Activated gamma-delta T cell treated with anti-CD3 and anti-CD28 coated beads, Interleukin-2, amount 50 U/mL, for 16 hours (primary cell): ENCODE results near the gene TDRD3.
"Not testable (repeated sequence)": the region's sequence is repeated elsewhere in the genome, so short reads cannot be mapped to it uniquely, and the experiment has no call there.

Experiments
- DNase-seq: peaks from one replicate; pipeline ENCODE4 v3.0.0-alpha.2; 2020; ENCODE audit warnings: low read depth

TDRD3 gene

GRCh38 chr13:60398907-60399589, 2.0 kb downstream of the TDRD3 start:
- DNase-seq, result no peak

DNA sequence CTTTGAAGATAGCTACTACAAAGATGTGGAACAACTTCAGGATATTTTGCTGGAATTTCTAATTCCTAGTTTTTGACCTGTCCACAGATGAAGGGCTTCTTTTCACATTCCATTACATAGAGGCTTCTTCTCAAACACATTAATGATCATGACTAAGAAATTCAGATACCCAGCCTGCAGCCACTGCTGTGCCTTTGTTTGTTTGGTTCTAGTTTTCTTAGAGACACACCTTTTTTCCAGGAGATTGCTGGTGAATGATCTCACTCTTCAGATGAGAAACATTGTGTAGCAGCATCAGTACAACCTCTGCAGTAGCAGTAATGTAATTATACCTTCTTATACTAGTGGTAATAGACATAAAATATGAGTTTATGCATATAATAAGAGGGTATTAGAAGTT, 5.0 kb downstream of the TDRD3 start:
- DNase-seq, result no peak

- DNase-seq, result no peak
Measured at GRCh38 chr13:60407095-60407494, 10.1 kb downstream of the TDRD3 start.

DNA sequence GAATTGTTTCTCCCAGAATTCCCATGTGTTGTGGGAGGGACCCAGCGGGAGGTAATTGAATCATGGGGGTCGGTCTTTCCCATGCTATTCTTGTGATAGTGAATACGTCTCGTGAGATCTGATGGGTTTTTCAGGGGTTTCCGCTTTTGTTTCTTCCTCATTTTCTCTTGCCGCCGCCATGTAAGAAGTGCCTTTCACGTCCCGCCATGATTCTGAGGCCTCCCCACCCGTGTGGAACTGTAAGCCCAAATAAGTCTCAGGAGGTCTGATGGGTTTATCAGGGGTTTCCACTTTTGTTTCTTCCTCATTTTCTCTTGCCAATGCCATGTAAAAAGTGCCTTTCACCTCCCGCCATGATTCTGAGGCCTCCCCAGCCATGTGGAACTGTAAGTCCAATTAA, 10.8 kb downstream of the TDRD3 start:
- not testable (repeated sequence) for DNase-seq

DNA sequence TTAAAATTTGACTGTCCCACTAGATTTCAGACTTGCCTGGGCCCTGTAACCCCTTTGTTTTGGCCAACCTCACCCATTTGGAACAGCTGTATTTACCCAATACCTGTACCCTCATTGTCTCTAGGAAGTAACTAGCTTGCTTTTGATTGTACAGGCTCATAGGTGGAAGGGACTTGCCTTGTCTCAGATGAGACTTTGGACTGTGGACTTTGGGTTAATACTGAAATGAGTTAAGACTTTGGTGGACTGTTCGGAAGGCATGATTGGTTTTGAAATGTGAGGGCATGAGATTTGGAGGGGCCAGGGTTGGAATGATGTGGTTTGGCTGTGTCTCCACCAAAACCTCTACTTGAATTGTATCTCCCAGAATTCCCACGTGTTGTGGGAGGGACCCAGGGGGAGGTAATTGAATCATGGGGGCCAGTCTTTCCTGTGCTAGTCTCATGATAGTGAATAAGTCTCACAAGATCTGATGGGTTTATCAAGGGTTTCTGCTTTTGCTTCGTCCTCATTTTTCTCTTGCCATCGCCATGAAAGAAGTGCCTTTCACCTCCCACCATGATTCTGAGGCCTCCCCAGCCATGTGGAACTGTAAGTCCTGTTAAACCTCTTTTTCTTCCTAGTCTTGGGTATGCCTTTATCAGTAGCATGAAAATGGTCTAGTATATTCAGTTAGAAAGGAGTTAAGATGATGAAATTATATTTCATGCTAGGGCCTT, 12.7 kb downstream of the TDRD3 start:
- DNase-seq, result not testable (repeated sequence)

GRCh38 chr13:60410299-60410698, 13.3 kb downstream of the TDRD3 start:
- no peak for DNase-seq

DNA sequence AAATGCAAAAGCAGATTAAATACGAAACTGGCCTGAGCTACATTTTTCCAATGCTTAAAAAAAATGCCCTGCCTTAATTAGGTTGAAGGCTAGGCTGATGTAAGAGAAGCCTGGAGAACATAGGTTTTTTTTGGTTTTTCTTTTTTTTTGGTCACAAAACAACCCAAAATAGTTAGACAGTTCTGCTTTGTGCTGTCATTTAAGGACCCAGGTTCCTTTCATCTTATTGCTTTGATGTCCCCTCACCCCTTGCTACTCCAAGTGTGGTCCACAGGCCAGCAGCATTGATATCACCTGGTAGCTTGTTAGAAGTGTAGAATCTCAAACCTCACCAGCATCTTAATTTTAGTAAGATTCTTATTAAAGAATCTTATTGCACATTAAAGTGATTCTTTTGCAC, 14.4 kb downstream of the TDRD3 start:
- DNase-seq, result no peak

- DNase-seq, result no peak
Measured at GRCh38 chr13:60411983-60412382, 15.0 kb downstream of the TDRD3 start.

DNA sequence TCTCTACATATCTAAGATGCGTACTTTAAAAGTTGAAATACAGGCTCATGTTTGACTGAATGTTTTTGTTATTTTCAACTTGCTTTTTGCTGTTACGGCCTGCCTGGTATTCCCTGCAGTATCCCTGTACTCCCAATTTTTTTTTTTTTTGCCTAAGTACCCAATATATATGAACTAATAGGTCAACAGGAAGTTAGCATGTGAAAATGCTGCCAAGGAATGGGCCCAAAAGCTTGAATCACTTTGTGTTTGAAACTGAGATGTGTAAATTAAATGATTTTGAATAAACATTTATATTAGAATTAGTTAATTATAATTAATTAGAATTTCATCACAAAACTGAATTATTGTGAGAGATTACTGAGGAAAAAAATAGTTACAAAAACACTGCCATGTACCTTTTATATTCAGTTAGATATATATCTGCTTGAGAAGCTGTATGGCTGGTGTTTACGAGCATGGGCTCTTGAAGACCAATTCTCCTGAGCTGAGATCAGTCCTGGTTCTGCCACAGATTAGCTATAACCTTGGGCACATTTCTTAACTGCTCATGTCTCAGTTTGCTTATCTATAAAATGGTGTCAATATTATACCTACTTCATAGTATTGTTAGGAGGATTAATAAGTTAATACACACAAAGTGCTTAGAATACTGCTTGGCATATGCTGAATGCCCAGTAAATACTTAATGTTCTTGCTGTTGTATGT, 16.0 kb downstream of the TDRD3 start:
- no peak for DNase-seq

- DNase-seq, result no peak
Measured at GRCh38 chr13:60414177-60414576, 17.2 kb downstream of the TDRD3 start.

GRCh38 chr13:60417734-60418133, 20.7 kb downstream of the TDRD3 start:
- DNase-seq, result no peak

- DNase-seq, result no peak
Measured at GRCh38 chr13:60418954-60419353, 21.9 kb downstream of the TDRD3 start.

DNA sequence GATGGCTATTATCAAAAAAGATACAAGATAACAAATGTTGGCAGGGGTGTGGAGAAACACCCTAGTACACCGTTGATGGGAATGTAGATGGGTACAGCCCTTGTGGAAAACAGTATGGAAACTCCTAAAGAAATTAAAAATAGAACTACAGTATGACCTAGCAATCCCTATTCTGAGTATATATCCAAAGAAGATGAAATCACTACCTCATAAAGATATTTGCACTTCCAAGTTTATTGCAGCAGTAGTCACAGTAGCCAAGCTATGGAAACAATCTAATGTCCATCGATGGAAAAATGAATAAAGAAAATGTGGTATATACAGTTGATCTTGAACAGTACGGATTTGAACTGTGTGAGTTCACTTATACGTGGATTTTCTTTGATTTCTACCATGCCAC, 28.3 kb downstream of the TDRD3 start:
- no peak for DNase-seq

GRCh38 chr13:60426075-60426474, 29.1 kb downstream of the TDRD3 start:
- DNase-seq, result no peak

DNA sequence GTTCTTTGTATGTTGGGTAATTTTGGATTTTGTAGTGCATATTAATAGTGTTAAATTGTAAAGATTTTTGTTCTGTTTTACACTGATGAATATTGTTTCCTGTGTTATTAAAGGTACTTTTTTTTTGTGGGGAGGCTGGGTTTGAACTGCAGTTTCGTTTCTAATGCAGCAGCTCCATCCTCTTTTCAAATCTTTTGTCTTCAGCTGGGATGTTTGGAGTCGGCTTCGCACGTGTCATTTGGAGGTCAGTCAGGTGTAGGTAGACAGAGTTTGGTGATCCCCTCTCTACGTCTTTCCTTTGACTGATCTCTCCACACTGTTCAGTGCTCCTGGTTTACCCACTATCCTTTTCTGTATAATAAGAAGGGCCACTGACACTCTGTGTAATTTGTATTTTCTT, 30.3 kb downstream of the TDRD3 start:
- no peak for DNase-seq

- no peak for DNase-seq
Measured at GRCh38 chr13:60431108-60431700, 34.2 kb downstream of the TDRD3 start.

GRCh38 chr13:60433505-60433904, 36.5 kb downstream of the TDRD3 start:
- no peak for DNase-seq

GRCh38 chr13:60435762-60436374, 38.8 kb downstream of the TDRD3 start:
- DNase-seq, result no peak

GRCh38 chr13:60439201-60439600, 42.2 kb downstream of the TDRD3 start:
- no peak for DNase-seq

GRCh38 chr13:60441761-60442160, 44.7 kb downstream of the TDRD3 start:
- no peak for DNase-seq

DNA sequence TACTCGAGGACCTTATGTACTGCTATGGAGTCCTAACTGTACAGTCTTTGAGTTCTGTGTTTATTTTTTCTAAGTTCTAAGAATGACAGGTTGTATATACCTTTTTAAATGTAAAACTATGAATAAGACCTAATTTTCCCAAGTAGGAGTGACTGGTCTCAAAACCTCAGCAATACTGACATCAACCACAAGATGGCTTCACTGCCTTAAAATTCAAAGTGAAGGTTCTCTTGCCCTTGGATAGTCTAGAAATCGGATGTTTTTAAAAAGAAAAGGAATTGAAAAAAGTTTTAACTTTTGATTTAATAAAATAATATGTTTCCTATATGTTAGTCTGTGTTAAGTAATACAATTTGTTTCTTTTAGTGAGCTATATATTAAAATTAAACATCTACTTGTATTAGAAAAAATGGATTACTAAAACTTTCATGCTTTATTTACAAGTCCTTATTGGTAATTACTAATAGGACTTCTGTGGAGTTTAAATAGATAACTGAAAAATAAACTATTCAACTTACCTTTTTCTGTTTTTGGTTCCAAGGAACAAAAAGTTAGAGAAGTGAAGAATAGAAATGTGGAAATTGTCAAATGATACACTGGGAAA, 52.0 kb downstream of the TDRD3 start:
- no peak for DNase-seq

GRCh38 chr13:60453490-60453889, 56.5 kb downstream of the TDRD3 start:
- DNase-seq, result no peak
